Measurements from ENCODE around the gene HLA-DMA. TPM values are rescaled to one million over a fixed set of nuclear protein-coding genes. Genes with fewer than 3 reads are reported as not detected.

Gene HLA-DMA
- 11.4 and 15.8 TPM in 2 replicates for total RNA-seq (2014; rRNA removed; shearing (Covaris generic))

DNA sequence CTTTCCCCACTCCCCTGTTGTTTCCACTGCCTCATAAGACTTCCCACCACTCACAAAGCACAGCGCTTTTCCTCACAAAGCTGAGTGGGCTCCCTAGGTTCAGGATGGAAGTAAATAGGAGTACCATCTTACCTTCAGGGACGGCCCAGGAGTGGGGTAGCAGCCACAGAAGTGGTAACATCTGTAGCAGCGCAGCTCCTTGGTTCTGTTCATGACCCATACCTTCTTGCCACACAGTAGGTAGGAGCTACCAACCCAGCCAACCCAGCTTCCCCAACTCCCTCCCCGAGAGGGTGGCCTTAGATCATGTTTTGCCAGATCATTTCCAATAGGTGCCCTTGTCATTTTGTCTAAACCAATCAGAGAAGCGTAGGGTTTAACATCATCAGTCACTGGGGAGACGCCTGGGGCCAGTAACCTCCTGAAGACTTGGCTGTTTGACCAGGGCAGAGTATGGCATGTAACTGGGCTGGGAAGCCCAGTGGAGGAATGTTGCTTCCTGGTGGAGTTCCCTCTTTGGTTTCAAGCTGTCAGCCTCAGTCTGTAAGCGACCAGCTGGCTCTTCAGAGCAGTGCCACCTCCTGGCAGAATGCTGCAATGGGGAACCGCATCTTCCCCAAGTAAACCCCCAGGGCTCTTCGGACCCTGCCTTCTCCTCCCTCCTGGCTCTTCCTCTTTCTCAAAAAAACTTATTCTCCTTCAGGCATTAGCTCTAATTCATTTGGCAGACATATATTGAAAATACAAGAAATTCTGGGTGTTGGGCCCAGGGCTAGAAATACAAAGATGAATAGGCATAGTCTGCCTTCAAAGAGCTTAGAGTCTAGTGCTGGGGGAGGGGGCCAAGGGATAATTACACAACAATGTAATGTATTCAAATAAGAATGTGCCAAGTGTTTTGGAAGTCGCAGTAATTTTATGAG, at the start of gene HLA-DMA:
HLA-DMA (minus strand) TSS at position 281 of the 923 bp plus-strand sequence; CDS start at position 220, 61 bp downstream.
- in situ Hi-C loops (cut with HindIII; ENCODE audit: low sequenced_read_pairs): no loop called here
- peak; percentile 95 for DNase-seq (ENCODE audit: low spot score)

DNA sequence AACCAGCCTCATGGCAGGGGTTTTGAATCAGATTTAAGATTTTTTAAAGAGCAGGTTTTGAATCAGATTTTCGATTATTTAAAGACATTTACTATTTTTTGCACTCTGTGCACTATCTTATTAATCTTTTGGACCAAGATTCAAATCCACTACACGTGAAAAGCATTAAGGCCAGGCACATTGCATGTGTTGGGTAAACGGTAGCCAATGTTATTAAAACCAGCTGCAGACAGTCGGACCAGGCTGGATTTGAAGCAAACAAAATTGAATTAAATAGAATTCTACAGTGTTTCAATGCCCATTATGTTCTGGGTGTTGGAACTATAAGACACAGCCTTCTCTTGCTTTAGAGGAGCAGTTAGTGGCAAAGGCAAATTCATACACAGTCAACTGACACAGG, 48.8 kb upstream of the HLA-DMA start:
- no peak for DNase-seq (ENCODE audit: low spot score)
- in situ Hi-C loops (cut with HindIII; ENCODE audit: low sequenced_read_pairs): no loop called here

DNA sequence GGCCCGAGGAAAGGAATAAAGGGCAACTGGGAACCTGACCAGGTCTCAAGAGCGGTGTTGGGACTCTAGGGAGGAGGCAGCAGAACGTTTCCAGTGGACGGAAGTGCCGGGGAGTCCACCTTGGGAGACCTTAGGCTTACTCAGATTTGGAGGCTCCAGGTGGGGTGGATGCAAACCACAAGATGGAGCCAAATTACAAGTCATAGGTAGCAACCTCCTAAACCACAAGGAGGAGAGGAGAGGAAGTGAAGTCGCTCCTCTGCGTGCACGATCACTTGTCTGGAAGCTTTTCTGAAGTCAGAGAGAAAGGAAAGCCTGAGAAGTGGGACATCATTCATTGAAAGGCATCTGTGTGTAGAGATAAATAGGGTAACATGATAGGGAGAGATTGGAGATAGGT, 47.2 kb upstream of the HLA-DMA start:
- peak; percentile 49 for DNase-seq (ENCODE audit: low spot score)
- in situ Hi-C loops (cut with HindIII; ENCODE audit: low sequenced_read_pairs): no loop called here

DNA sequence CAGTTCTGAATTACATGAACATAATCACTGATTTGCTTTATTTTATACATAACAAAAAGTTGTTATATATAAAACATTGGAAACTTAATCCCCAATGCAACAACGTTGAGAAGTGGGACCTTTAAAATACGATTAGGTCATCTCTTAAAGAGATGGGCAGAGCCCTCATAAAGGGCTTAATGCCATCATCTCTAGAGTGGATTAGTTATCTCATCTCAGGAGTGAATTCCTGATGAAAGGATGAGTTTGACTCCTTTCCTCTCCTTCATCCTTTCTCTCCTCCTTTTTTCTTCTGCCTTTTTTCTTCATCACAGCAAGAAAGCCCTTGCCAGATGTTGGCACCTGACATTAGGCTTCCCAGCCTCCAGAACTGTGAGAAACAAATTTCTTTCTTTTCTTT, 42.6 kb upstream of the HLA-DMA start:
- no peak for DNase-seq (ENCODE audit: low spot score)
- in situ Hi-C loops (cut with HindIII; ENCODE audit: low sequenced_read_pairs): no loop called here

DNA sequence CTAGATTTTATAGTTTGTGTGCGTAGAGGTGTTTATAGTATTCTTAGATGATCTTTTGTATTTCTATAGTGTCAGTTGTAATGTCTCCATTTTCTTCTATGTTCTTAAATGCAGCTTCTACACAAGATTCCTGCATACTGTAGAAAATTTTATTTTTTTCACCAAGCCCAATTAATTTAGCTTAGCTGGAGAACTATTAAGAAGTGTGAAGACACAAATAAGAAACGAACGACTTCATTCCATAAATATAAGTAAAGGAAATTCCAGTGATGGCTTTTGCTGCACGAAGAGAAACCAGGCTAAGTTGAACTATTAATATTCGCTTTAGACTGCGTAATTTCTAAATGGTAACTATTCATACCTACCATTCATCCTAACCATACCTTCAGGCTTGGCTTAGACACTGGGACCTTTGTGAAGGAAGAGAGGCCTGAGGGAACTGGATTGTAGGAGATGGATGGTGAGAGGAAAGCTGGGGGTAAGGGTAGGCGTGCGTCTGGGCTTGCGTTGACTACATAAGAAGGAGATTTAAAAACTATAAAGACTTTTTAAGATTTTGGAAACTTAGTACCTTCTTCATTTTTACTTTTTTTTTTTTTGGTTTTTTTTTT, 40.6 kb upstream of the HLA-DMA start:
- no peak for DNase-seq (ENCODE audit: low spot score)
- in situ Hi-C loops (cut with HindIII; ENCODE audit: low sequenced_read_pairs): no loop called here

DNA sequence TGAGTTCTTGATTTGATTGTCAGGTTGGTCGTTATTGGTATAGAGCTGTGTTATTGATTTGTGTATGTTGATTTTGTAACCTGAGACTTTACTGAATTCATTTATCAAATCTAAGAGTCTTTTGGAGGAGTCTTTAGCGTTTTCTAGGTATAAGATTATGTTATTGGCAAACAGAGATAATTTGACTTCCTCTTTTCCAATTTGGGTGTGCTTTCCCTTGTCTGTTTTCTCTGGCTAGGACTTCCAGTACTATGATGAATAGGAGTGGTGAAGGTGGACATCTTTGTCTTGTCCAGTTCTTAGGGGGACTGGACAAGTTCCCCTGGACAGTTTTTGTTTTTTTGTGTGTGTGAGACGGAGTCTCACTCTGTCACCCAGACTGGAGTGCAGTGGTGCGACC, 39.1 kb upstream of the HLA-DMA start:
- no peak for DNase-seq (ENCODE audit: low spot score)
- in situ Hi-C loops (cut with HindIII; ENCODE audit: low sequenced_read_pairs): no loop called here

DNA sequence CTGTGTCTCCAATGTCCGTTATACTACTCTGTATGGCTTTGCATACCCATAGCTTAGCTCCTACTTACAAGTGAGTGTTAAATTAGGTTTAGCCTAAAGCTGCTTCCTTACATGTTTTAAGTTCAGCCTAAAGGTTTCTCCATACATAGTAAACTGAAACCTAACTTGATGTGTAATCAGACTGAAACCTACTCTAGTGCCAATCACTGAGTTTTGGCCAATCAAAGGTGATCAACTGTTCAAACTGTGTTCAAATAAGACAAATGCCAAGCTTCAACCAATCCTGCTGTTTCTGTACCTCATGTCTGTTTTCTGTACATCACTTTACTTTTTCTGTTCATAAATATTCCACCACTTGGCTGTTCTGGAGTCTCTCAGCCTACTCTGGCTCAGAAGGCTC, 36.5 kb upstream of the HLA-DMA start:
- in situ Hi-C loops (cut with HindIII; ENCODE audit: low sequenced_read_pairs): no loop called here
- no peak for DNase-seq (ENCODE audit: low spot score)

DNA sequence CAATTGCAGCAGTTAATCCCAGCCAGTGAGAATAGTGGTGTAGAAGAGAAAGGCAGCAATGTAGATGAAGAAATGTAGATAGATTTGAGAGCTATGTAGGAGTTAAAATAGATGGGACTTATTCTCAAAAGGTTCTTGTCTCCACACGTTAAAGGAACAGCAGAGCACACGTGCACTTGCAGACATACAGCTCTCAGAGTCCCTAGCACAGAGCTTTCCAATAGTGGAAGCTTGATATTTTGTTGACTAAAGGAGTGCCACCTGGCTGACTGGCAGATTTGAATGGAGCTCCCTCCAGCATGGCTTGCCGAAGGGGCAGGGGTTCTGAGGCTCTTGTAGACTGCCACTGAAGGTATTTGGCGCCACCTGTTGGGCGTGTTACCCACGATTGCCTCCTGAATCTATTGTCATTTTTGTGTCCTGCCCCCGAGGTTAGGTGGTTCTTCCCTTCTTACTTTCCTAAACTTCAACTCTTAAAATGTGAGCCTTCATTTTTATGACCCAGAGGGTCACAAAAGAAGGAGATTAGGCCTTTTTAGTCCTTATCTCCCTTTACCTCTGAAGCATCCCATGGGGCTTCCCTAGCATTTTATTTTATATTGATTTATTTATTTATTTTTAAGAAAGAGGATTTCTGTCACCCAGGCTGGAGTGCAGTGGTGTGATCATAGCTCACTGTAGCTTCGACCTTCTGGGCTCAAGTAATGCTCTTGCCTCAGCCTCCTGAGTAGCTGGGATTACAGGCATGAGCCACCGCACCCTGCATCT, 31.9 kb upstream of the HLA-DMA start:
- in situ Hi-C loops (cut with HindIII; ENCODE audit: low sequenced_read_pairs): no loop called here
- DNase-seq (ENCODE audit: low spot score): peak; percentile 95

DNA sequence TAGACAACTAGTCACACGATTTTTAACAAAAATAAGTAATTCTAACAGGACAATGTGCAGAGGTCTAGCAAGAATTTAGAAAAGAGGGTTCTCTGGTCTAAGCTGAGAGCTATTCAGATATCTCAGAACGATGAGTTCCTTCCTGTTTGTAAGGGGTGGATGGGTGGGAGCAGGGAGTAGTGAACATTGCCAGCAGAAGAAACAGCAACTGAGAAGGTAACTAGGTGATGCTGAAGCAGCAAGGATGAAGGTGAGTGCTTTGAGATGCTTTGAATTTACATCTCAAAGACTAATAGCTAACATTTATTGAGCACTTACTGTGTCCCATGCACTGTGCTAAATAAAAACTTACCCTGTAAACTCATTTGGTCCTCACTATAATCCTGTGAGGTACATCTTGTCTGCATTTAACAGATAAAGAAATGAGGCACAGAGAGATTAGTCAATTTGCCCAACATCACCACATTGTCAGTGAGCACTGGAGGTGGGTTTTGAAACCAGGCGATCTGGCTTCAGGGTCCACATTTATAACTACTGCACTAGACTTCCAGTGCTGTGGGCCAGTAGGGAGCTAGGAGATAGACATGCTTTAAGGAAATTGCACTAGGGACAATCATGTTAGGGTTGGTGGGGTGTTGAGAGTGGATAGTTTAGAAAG, 31.2 kb upstream of the HLA-DMA start:
- in situ Hi-C loops (cut with HindIII; ENCODE audit: low sequenced_read_pairs): no loop called here
- DNase-seq (ENCODE audit: low spot score): no peak

DNA sequence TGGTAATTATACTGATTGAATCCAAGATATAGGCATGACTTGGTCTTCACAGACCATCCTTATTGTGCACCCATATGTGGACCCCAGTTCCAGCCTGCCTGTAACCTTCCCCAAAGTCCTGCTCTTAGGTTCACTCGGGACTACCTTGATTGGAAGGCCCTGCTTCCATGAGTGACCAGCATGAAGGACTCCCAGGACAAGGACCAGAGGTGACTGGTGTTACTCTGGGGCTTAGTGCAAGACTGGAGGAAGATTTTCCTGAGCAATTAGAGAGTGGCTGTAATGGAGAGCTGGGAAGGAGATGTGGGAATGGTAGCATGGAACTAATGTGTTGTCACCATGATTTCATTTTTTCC, 30.6 kb upstream of the HLA-DMA start:
- DNase-seq (ENCODE audit: low spot score): peak; percentile 27
- in situ Hi-C loops (cut with HindIII; ENCODE audit: low sequenced_read_pairs): no loop called here

DNA sequence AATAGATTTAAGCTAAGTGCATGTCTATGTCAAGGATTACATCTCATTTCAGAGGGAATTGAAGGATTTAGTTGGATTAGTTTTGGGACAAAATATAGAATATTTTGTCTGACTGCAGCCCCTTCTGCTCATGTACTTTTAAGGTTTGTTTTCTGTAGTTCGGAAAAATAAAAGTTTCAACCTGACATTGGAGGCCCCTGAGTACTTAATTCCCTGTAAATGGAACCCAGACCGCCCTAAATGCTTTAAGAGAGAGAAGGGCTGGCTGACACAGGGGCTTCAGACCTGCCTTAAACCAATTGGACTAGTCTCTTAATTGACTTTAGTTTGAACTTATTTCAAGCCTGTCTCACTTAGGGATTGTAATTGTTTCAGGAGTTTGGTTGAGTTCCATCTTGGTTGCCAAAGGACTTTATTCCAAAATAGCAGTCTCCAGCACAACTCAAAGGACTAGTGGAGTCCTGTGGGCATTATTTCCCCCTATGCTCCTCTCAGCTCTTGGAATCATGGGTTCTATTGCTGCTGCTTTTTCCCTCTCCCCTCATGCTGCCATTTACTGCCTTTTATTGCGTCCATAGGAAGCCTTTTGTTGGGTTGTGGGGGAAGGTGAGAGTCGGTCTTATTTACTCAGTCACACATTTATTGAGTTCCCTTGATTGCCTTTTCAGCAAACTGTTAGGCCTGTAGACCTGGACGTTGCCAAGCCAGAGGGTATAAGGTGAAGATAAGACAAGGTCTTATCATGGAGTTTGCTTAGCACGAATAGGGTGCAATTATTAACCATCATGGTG, 30.0 kb upstream of the HLA-DMA start:
- in situ Hi-C loops (cut with HindIII; ENCODE audit: low sequenced_read_pairs): no loop called here
- peak; percentile 57 for DNase-seq (ENCODE audit: low spot score)

DNA sequence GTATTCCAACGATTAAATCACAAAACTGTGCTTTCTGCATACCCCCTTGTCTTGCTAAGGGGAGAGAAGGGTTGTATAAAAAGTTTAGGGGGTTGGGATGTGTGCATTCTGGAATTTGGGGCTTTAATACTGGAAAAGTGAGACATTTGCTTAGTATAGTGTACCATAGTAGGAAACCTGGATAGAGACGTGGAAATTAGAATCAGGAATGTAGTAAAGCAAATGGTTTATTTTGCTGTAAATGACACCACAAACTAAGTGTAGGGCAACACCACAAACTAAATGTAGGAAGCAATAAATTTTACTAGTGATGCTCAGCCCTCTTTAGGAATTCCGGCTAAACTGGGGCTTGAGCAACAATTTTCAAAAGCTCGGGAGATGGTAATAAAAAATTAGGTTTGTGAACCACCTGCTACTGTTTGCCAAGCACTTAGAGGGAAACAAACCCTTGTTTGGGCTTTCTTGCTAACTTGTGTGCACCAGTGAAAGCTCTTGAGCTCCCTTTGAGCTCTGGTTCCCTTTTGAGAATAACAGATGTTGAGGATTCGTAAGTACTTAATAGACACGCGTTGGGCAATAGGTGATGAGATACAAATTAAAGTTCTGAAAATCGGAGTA, 29.3 kb upstream of the HLA-DMA start:
- DNase-seq (ENCODE audit: low spot score): peak; percentile 37
- in situ Hi-C loops (cut with HindIII; ENCODE audit: low sequenced_read_pairs): no loop called here

DNA sequence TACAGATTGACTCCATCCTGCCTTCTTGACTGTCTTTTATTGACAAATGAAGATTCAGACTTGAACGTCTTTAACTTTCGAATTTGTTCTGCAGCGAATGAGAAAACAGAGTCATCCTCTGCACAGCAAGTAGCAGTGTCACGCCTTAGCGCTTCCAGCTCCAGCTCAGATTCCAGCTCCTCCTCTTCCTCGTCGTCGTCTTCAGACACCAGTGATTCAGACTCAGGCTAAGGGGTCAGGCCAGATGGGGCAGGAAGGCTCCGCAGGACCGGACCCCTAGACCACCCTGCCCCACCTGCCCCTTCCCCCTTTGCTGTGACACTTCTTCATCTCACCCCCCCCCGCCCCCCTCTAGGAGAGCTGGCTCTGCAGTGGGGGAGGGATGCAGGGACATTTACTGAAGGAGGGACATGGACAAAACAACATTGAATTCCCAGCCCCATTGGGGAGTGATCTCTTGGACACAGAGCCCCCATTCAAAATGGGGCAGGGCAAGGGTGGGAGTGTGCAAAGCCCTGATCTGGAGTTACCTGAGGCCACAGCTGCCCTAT, 27.7 kb upstream of the HLA-DMA start:
- in situ Hi-C loops (cut with HindIII; ENCODE audit: low sequenced_read_pairs): no loop called here
- DNase-seq (ENCODE audit: low spot score): no peak

DNA sequence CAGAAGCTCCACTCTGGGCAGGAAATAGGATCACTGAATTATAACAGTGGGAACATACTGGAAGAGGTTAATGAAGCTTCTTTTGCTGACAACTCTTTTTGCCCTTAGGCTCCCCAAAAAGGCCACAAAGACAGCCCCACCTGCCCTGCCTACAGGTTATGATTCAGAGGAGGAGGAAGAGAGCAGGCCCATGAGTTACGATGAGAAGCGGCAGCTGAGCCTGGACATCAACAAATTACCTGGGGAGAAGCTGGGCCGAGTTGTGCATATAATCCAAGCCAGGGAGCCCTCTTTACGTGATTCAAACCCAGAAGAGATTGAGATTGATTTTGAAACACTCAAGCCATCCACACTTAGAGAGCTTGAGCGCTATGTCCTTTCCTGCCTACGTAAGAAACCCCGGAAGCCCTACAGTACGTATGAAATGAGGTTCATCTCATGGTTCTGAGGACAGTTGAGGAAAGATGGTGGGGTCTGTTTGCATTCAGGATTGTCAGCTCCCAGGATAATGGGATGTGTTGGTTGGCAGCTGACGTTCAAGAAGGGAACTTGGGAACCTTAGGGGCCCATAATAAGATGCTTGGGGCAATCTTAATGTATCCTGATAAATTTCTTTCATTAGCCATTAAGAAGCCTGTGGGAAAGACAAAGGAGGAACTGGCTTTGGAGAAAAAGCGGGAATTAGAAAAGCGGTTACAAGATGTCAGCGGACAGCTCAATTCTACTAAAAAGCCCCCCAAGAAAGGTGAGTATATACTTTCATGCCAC, 27.0 kb upstream of the HLA-DMA start:
- no peak for DNase-seq (ENCODE audit: low spot score)
- in situ Hi-C loops (cut with HindIII; ENCODE audit: low sequenced_read_pairs): no loop called here

DNA sequence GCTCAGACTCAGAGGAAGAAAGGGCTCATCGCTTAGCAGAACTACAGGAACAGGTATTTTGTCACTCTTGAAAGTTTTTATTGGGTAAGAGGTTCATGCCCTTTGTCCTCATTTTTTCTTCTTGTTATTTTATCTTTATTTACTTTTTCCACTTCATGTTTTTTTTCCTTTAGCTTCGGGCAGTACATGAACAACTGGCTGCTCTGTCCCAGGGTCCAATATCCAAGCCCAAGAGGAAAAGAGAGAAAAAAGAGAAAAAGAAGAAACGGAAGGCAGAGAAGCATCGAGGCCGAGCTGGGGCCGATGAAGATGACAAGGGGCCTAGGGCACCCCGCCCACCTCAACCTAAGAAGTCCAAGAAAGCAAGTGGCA, 25.0 kb upstream of the HLA-DMA start:
- in situ Hi-C loops (cut with HindIII; ENCODE audit: low sequenced_read_pairs): no loop called here
- no peak for DNase-seq (ENCODE audit: low spot score)

DNA sequence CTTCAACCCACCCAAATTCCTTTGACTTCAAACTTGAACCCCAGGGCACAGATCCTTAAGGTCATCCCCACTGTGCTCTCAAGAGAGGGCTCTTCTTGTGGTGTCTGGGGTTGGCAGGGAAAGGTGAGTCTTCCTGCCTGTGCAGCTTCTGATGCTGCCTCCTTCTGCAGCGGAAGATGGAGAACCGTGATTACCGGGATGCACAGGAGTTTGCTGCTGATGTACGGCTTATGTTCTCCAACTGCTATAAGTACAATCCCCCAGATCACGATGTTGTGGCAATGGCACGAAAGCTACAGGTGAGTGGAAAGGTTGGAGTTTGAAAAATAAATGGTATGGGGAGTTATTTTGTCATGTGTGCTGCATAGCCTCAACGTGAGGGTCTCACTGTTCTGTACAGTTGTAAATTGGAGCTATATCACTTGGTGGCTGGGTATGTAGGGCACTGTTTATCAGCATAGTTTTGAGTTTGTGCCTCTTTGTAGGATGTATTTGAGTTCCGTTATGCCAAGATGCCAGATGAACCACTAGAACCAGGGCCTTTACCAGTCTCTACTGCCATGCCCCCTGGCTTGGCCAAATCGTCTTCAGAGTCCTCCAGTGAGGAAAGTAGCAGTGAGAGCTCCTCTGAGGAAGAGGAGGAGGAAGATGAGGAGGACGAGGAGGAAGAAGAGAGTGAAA, 24.5 kb upstream of the HLA-DMA start:
- in situ Hi-C loops (cut with HindIII; ENCODE audit: low sequenced_read_pairs): no loop called here
- DNase-seq (ENCODE audit: low spot score): no peak

Data from G401 (cell line).